ENCODE results near the gene MAGI1. TPM values are rescaled to one million over a fixed set of nuclear protein-coding genes. Genes with fewer than 3 reads are reported as not detected.

The MAGI1 gene
- polyA plus RNA-seq, 2 donors, result 6.0 to 10.6 TPM

- WGBS, 2 donors, result 97 to 99% methylated on average over 4 of the region's 4 CpGs
- H3K4me3 ChIP-seq (ENCODE audit: low read depth in 1 of 2, low read length in 2 of 2), result no peak overlapping the region
- no peak overlapping the region for H3K27ac ChIP-seq (ENCODE audit: low read depth in 2 of 2, low read length in 1 of 2)
- no peaks in the 10 kb centered on the region for H3K36me3 ChIP-seq (ENCODE audit: control insufficient read depth in 2 of 2, insufficient read depth in 2 of 2, low read length in 1 of 2)
- H3K9me3 ChIP-seq (ENCODE audit: control insufficient read depth in 2 of 2, insufficient read depth in 1 of 2, low read depth in 1 of 2, low read length in 1 of 2), result no peaks in the 10 kb centered on the region
- H3K27me3 ChIP-seq (ENCODE audit: control insufficient read depth in 1 of 2, insufficient read depth in 2 of 2, low read length in 2 of 2), result no peaks in the 10 kb centered on the region
- H3K4me1 ChIP-seq (ENCODE audit: control insufficient read depth in 2 of 2, insufficient read depth in 2 of 2, low read length in 1 of 2), result no peaks in the 10 kb centered on the region
These were observed 370.8 kb downstream of the MAGI1 start for GRCh38 chr3:65667963-65668362.

GRCh38 chr3:65666448-65667091, 372.1 kb downstream of the MAGI1 start:
- Histone ChIP-seq H3K4me3 (ENCODE audit: low read depth in 1 of 2, low read length in 2 of 2) (no peak overlapping the region), H3K9me3 (ENCODE audit: control insufficient read depth in 2 of 2, insufficient read depth in 1 of 2, low read depth in 1 of 2, low read length in 1 of 2) (no peaks in the 10 kb centered on the region), H3K4me1 (ENCODE audit: control insufficient read depth in 2 of 2, insufficient read depth in 2 of 2, low read length in 1 of 2) (no peaks in the 10 kb centered on the region), H3K27ac (ENCODE audit: low read depth in 2 of 2, low read length in 1 of 2) (no peak overlapping the region), H3K36me3 (ENCODE audit: control insufficient read depth in 2 of 2, insufficient read depth in 2 of 2, low read length in 1 of 2) (no peaks in the 10 kb centered on the region), H3K27me3 (ENCODE audit: control insufficient read depth in 1 of 2, insufficient read depth in 2 of 2, low read length in 2 of 2) (no peaks in the 10 kb centered on the region)
- WGBS, 2 donors, result 76 to 78% methylated on average over 6 of the region's 6 CpGs

- WGBS, 2 donors, result 89 to 95% methylated on average over 2 of the region's 2 CpGs
- Histone ChIP-seq H3K9me3 (ENCODE audit: control insufficient read depth in 2 of 2, insufficient read depth in 1 of 2, low read depth in 1 of 2, low read length in 1 of 2) (no peaks in the 10 kb centered on the region), H3K4me3 (ENCODE audit: low read depth in 1 of 2, low read length in 2 of 2) (no peak overlapping the region), H3K27ac (ENCODE audit: low read depth in 2 of 2, low read length in 1 of 2) (no peak overlapping the region), H3K27me3 (ENCODE audit: control insufficient read depth in 1 of 2, insufficient read depth in 2 of 2, low read length in 2 of 2) (no peaks in the 10 kb centered on the region), H3K36me3 (ENCODE audit: control insufficient read depth in 2 of 2, insufficient read depth in 2 of 2, low read length in 1 of 2) (no peaks in the 10 kb centered on the region), H3K4me1 (ENCODE audit: control insufficient read depth in 2 of 2, insufficient read depth in 2 of 2, low read length in 1 of 2) (no peaks in the 10 kb centered on the region)
These were observed 372.8 kb downstream of the MAGI1 start for GRCh38 chr3:65665915-65666314.

GRCh38 chr3:65664931-65665330, 373.8 kb downstream of the MAGI1 start:
- H3K27me3 ChIP-seq (ENCODE audit: control insufficient read depth in 1 of 2, insufficient read depth in 2 of 2, low read length in 2 of 2), result no peaks in the 10 kb centered on the region
- H3K4me1 ChIP-seq (ENCODE audit: control insufficient read depth in 2 of 2, insufficient read depth in 2 of 2, low read length in 1 of 2), result no peaks in the 10 kb centered on the region
- WGBS, 2 donors, result 88 to 89% methylated on average over 2 of the region's 2 CpGs
- H3K4me3 ChIP-seq (ENCODE audit: low read depth in 1 of 2, low read length in 2 of 2), result no peak overlapping the region
- H3K9me3 ChIP-seq (ENCODE audit: control insufficient read depth in 2 of 2, insufficient read depth in 1 of 2, low read depth in 1 of 2, low read length in 1 of 2), result no peaks in the 10 kb centered on the region
- no peaks in the 10 kb centered on the region for H3K36me3 ChIP-seq (ENCODE audit: control insufficient read depth in 2 of 2, insufficient read depth in 2 of 2, low read length in 1 of 2)
- no peak overlapping the region for H3K27ac ChIP-seq (ENCODE audit: low read depth in 2 of 2, low read length in 1 of 2)

GRCh38 chr3:65664446-65664845, 374.3 kb downstream of the MAGI1 start:
- H3K4me1 ChIP-seq (ENCODE audit: control insufficient read depth in 2 of 2, insufficient read depth in 2 of 2, low read length in 1 of 2), result no peaks in the 10 kb centered on the region
- no peak overlapping the region for H3K27ac ChIP-seq (ENCODE audit: low read depth in 2 of 2, low read length in 1 of 2)
- WGBS, 2 donors, result 70 to 85% methylated on average over 3 of the region's 3 CpGs
- H3K27me3 ChIP-seq (ENCODE audit: control insufficient read depth in 1 of 2, insufficient read depth in 2 of 2, low read length in 2 of 2), result no peaks in the 10 kb centered on the region
- H3K9me3 ChIP-seq (ENCODE audit: control insufficient read depth in 2 of 2, insufficient read depth in 1 of 2, low read depth in 1 of 2, low read length in 1 of 2), result no peaks in the 10 kb centered on the region
- H3K36me3 ChIP-seq (ENCODE audit: control insufficient read depth in 2 of 2, insufficient read depth in 2 of 2, low read length in 1 of 2), result no peaks in the 10 kb centered on the region
- no peak overlapping the region for H3K4me3 ChIP-seq (ENCODE audit: low read depth in 1 of 2, low read length in 2 of 2)

GRCh38 chr3:65662095-65662494, 376.6 kb downstream of the MAGI1 start:
- no peaks in the 10 kb centered on the region for H3K9me3 ChIP-seq (ENCODE audit: control insufficient read depth in 2 of 2, insufficient read depth in 1 of 2, low read depth in 1 of 2, low read length in 1 of 2)
- 79 to 93% methylated on average over 3 of the region's 3 CpGs for WGBS, 2 donors
- no peak overlapping the region for H3K27ac ChIP-seq (ENCODE audit: low read depth in 2 of 2, low read length in 1 of 2)
- no peak overlapping the region for H3K4me3 ChIP-seq (ENCODE audit: low read depth in 1 of 2, low read length in 2 of 2)
- no peaks in the 10 kb centered on the region for H3K36me3 ChIP-seq (ENCODE audit: control insufficient read depth in 2 of 2, insufficient read depth in 2 of 2, low read length in 1 of 2)
- H3K4me1 ChIP-seq (ENCODE audit: control insufficient read depth in 2 of 2, insufficient read depth in 2 of 2, low read length in 1 of 2), result no peaks in the 10 kb centered on the region
- H3K27me3 ChIP-seq (ENCODE audit: control insufficient read depth in 1 of 2, insufficient read depth in 2 of 2, low read length in 2 of 2), result no peaks in the 10 kb centered on the region

- no peak overlapping the region for H3K4me3 ChIP-seq (ENCODE audit: low read depth in 1 of 2, low read length in 2 of 2)
- H3K36me3 ChIP-seq (ENCODE audit: control insufficient read depth in 2 of 2, insufficient read depth in 2 of 2, low read length in 1 of 2), result no peaks in the 10 kb centered on the region
- H3K4me1 ChIP-seq (ENCODE audit: control insufficient read depth in 2 of 2, insufficient read depth in 2 of 2, low read length in 1 of 2), result no peaks in the 10 kb centered on the region
- no peak overlapping the region for H3K27ac ChIP-seq (ENCODE audit: low read depth in 2 of 2, low read length in 1 of 2)
- no peaks in the 10 kb centered on the region for H3K9me3 ChIP-seq (ENCODE audit: control insufficient read depth in 2 of 2, insufficient read depth in 1 of 2, low read depth in 1 of 2, low read length in 1 of 2)
- WGBS, 2 donors, result 89 to 90% methylated on average over 5 of the region's 5 CpGs
- H3K27me3 ChIP-seq (ENCODE audit: control insufficient read depth in 1 of 2, insufficient read depth in 2 of 2, low read length in 2 of 2), result no peaks in the 10 kb centered on the region
These were observed 378.6 kb downstream of the MAGI1 start for GRCh38 chr3:65660000-65660598.

GRCh38 chr3:65659396-65659795, 379.3 kb downstream of the MAGI1 start:
- no peak overlapping the region for H3K27ac ChIP-seq (ENCODE audit: low read depth in 2 of 2, low read length in 1 of 2)
- H3K36me3 ChIP-seq (ENCODE audit: control insufficient read depth in 2 of 2, insufficient read depth in 2 of 2, low read length in 1 of 2), result no peaks in the 10 kb centered on the region
- WGBS, 2 donors, result 90 to 91% methylated on average over 6 of the region's 6 CpGs
- H3K4me1 ChIP-seq (ENCODE audit: control insufficient read depth in 2 of 2, insufficient read depth in 2 of 2, low read length in 1 of 2), result no peaks in the 10 kb centered on the region
- no peaks in the 10 kb centered on the region for H3K9me3 ChIP-seq (ENCODE audit: control insufficient read depth in 2 of 2, insufficient read depth in 1 of 2, low read depth in 1 of 2, low read length in 1 of 2)
- no peak overlapping the region for H3K4me3 ChIP-seq (ENCODE audit: low read depth in 1 of 2, low read length in 2 of 2)
- no peaks in the 10 kb centered on the region for H3K27me3 ChIP-seq (ENCODE audit: control insufficient read depth in 1 of 2, insufficient read depth in 2 of 2, low read length in 2 of 2)

GRCh38 chr3:65658401-65658800, 380.3 kb downstream of the MAGI1 start:
- H3K27me3 ChIP-seq (ENCODE audit: control insufficient read depth in 1 of 2, insufficient read depth in 2 of 2, low read length in 2 of 2), result no peaks in the 10 kb centered on the region
- 79 to 85% methylated on average over 2 of the region's 2 CpGs for WGBS, 2 donors
- no peaks in the 10 kb centered on the region for H3K36me3 ChIP-seq (ENCODE audit: control insufficient read depth in 2 of 2, insufficient read depth in 2 of 2, low read length in 1 of 2)
- H3K4me3 ChIP-seq (ENCODE audit: low read depth in 1 of 2, low read length in 2 of 2), result no peak overlapping the region
- no peak overlapping the region for H3K27ac ChIP-seq (ENCODE audit: low read depth in 2 of 2, low read length in 1 of 2)
- no peaks in the 10 kb centered on the region for H3K9me3 ChIP-seq (ENCODE audit: control insufficient read depth in 2 of 2, insufficient read depth in 1 of 2, low read depth in 1 of 2, low read length in 1 of 2)
- H3K4me1 ChIP-seq (ENCODE audit: control insufficient read depth in 2 of 2, insufficient read depth in 2 of 2, low read length in 1 of 2), result no peaks in the 10 kb centered on the region

- Histone ChIP-seq H3K27me3 (ENCODE audit: control insufficient read depth in 1 of 2, insufficient read depth in 2 of 2, low read length in 2 of 2) (no peaks in the 10 kb centered on the region), H3K9me3 (ENCODE audit: control insufficient read depth in 2 of 2, insufficient read depth in 1 of 2, low read depth in 1 of 2, low read length in 1 of 2) (no peaks in the 10 kb centered on the region), H3K36me3 (ENCODE audit: control insufficient read depth in 2 of 2, insufficient read depth in 2 of 2, low read length in 1 of 2) (no peaks in the 10 kb centered on the region), H3K4me3 (ENCODE audit: low read depth in 1 of 2, low read length in 2 of 2) (no peak overlapping the region), H3K4me1 (ENCODE audit: control insufficient read depth in 2 of 2, insufficient read depth in 2 of 2, low read length in 1 of 2) (no peaks in the 10 kb centered on the region), H3K27ac (ENCODE audit: low read depth in 2 of 2, low read length in 1 of 2) (no peak overlapping the region)
- 95% methylated on average over 4 of the region's 4 CpGs for WGBS, 2 donors
These were observed 383.7 kb downstream of the MAGI1 start for GRCh38 chr3:65655061-65655460.
